HG03558 (cell line): ENCODE data around the gene FNIP2.
"Not testable (repeated sequence)": the region's sequence is repeated elsewhere in the genome, so short reads cannot be mapped to it uniquely, and the experiment has no call there.

ENCODE experiments used
- ATAC-seq: cut with Tn5 transposase; IDR thresholded peaks from one replicate; pipeline ENCODE4 v1.9.1; 2021; ENCODE audit warnings: moderate number of reproducible peaks; ENCODE audit not compliant: unreplicated experiment; ENCODE audit errors: extremely low read depth

Gene FNIP2

DNA sequence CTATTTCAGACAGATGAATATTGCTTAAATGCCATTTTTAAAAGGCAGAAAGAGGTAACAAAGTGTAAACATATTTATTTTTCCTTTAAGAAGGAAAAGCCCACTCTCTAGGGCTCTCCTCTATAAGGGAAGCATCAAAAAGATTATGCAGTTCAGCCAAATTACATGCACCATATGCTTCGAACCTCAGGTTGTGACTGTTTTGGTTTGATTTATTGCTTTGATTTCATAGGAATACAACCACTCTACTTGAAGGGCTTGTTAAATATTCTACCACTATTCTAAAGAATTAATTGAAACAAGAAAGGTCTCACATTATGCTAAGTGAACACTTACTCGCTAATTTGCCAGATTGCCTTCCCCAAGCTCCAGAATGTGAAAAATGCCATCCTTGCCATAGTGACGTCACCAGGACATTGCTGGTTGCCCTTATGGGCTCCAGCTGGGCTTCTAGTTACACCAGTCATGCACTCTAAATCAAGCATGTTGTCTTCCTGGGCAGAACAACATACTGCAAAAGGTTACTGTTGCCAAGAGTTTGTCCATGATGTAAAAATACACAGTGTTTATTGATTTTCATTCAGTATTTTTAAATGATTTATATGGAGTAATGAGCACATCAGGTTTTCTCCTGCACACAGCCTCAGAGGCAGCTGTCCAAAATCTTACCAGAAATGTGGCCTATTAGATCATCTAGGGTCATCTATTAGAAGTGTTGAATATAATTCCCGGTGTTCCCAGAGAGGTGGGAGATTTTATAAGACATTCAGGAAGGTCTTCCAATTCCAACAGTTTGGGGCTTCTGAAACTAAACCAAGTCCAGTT lies 169.6 kb downstream of the FNIP2 start:
- no peak for ATAC-seq

GRCh38 chr4:158940271-158940670 lies 171.4 kb downstream of the FNIP2 start:
- no peak for ATAC-seq

GRCh38 chr4:158941321-158941720 lies 172.5 kb downstream of the FNIP2 start:
- no peak for ATAC-seq

- ATAC-seq, result no peak
Observed at GRCh38 chr4:158941895-158942294, 173.1 kb downstream of the FNIP2 start.

DNA sequence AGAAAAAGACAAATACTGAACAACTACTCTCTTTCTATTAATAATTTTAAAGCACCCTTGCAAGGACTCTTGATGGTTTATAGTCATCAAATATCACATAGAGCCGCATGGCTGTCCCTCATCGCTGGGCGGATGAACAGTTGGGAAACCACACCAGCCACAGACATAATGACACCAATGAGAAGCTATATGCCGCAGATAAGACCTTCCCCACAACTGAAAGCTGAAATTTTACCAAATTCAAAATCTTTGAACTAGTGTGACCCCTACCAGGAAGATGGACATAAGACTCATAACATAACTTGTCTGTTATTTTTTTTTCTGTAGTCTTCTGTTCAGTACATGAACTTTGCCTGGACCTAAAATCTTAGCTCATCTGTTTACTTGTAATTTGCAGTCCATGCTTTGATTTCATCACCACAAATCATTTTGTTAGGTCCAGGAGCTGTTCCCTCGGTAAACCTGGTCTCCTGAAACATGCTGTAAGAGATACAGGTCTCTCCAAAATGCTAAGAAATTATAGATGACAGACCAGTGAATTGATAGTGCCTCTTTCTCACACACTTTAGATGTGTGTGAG lies 176.8 kb downstream of the FNIP2 start:
- no peak for ATAC-seq

DNA sequence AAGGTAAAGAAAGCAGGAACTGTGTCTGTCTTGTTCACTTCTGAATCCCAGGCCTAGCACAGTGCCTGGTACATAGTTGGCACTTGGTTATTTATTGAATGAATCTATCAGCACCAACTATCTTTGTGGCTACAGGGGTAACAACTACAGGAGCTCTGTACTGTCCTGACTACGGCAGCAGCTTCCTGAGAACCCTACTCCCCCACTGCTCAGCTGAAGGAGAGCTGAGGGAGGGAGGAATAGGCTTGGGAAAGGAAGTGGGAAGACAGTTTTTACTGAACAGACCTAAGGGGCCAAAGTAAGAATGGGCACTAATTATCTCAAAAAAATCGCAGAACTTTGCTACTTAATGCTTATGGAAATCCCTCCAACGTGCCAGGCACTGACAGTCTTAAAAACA lies 178.0 kb downstream of the FNIP2 start:
- no peak for ATAC-seq

GRCh38 chr4:158948071-158948470 lies 179.2 kb downstream of the FNIP2 start:
- no peak for ATAC-seq

GRCh38 chr4:158949099-158949498 lies 180.3 kb downstream of the FNIP2 start:
- no peak for ATAC-seq

GRCh38 chr4:158952221-158952774 lies 183.5 kb downstream of the FNIP2 start:
- not testable (repeated sequence) for ATAC-seq

GRCh38 chr4:158956345-158956744 lies 187.5 kb downstream of the FNIP2 start:
- ATAC-seq, result not testable (repeated sequence)

GRCh38 chr4:158956918-158957317 lies 188.1 kb downstream of the FNIP2 start:
- not testable (repeated sequence) for ATAC-seq
